Kidney (tissue), 14 donors: ENCODE measurements around the gene KCNIP3. TPM values are rescaled to one million over a fixed set of nuclear protein-coding genes. Genes with fewer than 3 reads are reported as not detected.

Experiments used
- DNase-seq, 5 donors: peaks; one replicate each; pipeline ENCODE4 v3.0.0-alpha.2; 2013 to 2020
- FAIRE-seq: peaks from 2 replicates; lab custom pipeline; 2012; peaks lifted over from hg19 to GRCh38; lab: Jason Lieb, UNC
- H3K27ac ChIP-seq, 2 donors: one replicate each; pipeline ENCODE4 v1.7.0; 2013; ENCODE audit warnings: low read depth in 2 of 2, low read length in 2 of 2, inconsistent platforms in 1 of 2
- H3K27me3 ChIP-seq: one replicate; pipeline ENCODE4 v1.7.1; 2013; ENCODE audit warnings: low read length, inconsistent platforms; ENCODE audit not compliant: control insufficient read depth, insufficient read depth
- H3K36me3 ChIP-seq, 3 donors: one replicate each; pipeline versions ENCODE4 v1.7.0 to v1.7.1; 2013; ENCODE audit warnings: low read length in 3 of 3, control low read depth in 1 of 3, inconsistent platforms in 1 of 3; ENCODE audit not compliant: insufficient read depth in 3 of 3, control insufficient read depth in 2 of 3
- H3K4me1 ChIP-seq, 3 donors: one replicate each; pipeline versions ENCODE4 v1.7.0 to v1.7.1; 2013; ENCODE audit warnings: low read length in 3 of 3, inconsistent platforms in 1 of 3, low read depth in 1 of 3; ENCODE audit not compliant: control insufficient read depth in 2 of 3, insufficient read depth in 2 of 3
- H3K4me3 ChIP-seq, 3 donors: one replicate each; pipeline versions ENCODE4 v1.7.0 to v1.8.1; 2013; ENCODE audit warnings: low read length in 3 of 3, control low read depth in 1 of 3, inconsistent platforms in 1 of 3
- H3K9ac ChIP-seq, 3 donors: one replicate each; pipeline versions ENCODE4 v1.7.0 to v1.7.1; 2013; ENCODE audit warnings: low read length in 3 of 3, control low read depth in 1 of 3, inconsistent platforms in 1 of 3
- H3K9me3 ChIP-seq, 3 donors: one replicate each; pipeline versions ENCODE4 v1.7.0 to v1.7.1; 2013; ENCODE audit warnings: low read length in 3 of 3, control low read depth in 1 of 3, inconsistent platforms in 1 of 3; ENCODE audit not compliant: control insufficient read depth in 2 of 3, insufficient read depth in 1 of 3
- intact Hi-C: fragments of 100-400 bp; cut with DNase I; formaldehyde crosslinking; loops from one replicate; pipeline ENCODE4 v1.11.1; 2022
- polyA plus RNA-seq: library from polyadenylated mRNA; stranded (reverse); fragments of 350-450 nt; fragmentation: Illumina TruSeq; extraction: RNeasy Lipid Tissue Mini Kit (QIAGEN cat#74804); gene quantifications from one replicate; pipeline ENCODE4 v1.2.3, GENCODE V29; 2014; ENCODE audit warnings: low read depth, low replicate concordance; ENCODE audit not compliant: insufficient read depth
- total RNA-seq: library from RNA; stranded (reverse); fragmentation: NEBNext Ultra II Directional; extraction: Animal tissue kit (Norgen Biotek cat#: 25700); gene quantifications from one replicate; pipeline ENCODE4 v1.2.1, GENCODE V29; 2021
- TF ChIP-seq, protein P1 (sequence below): IDR thresholded peaks from 3 replicates; pipeline ENCODE4 v1.5.1; 2012; ENCODE audit warnings: mild to moderate bottlenecking, moderate library complexity, borderline replicate concordance; ENCODE audit not compliant: insufficient read depth; ENCODE audit errors: extremely low read depth
- donor health status: control.
- donor health status: control.
- donor health status: control.
- donor health status: control.
- donor health status: control.
- donor health status: DM: yes; HTN: yes; CAD: no.
- donor health status: Normal renal cell carcinoma (clear cell type).

Gene KCNIP3
- total and polyA plus RNA-seq, 2 donors from 2014 or later: 14.8 to 27.6 TPM

DNA sequence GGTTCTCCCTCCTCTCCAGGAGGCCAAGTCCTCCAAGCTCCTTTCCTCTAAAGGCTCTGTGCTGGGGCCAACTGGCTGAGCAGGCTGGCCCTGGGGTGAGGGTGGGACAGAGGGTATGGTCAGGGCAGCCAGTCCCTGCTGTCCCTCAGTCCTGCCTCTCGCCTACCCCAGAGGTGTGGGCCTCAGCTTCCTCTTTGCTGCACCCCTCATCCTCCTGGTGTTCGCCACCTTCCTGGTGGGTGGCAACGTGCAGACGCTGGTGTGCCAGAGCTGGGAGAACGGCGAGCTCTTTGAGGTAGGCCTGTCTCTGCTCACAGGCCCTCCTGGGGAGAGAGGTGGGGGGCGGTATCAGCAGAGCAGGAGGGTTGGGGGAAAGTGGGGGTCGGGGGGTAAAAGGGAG lies 16.1 kb upstream of the KCNIP3 start:
- H3K4me3 ChIP-seq: no peak overlapping the region
- no peaks in the 10 kb centered on the region for H3K9me3 ChIP-seq
- no peak overlapping the region for H3K27ac ChIP-seq
- TF ChIP-seq, protein P1, sequence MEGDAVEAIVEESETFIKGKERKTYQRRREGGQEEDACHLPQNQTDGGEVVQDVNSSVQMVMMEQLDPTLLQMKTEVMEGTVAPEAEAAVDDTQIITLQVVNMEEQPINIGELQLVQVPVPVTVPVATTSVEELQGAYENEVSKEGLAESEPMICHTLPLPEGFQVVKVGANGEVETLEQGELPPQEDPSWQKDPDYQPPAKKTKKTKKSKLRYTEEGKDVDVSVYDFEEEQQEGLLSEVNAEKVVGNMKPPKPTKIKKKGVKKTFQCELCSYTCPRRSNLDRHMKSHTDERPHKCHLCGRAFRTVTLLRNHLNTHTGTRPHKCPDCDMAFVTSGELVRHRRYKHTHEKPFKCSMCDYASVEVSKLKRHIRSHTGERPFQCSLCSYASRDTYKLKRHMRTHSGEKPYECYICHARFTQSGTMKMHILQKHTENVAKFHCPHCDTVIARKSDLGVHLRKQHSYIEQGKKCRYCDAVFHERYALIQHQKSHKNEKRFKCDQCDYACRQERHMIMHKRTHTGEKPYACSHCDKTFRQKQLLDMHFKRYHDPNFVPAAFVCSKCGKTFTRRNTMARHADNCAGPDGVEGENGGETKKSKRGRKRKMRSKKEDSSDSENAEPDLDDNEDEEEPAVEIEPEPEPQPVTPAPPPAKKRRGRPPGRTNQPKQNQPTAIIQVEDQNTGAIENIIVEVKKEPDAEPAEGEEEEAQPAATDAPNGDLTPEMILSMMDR: no peak
- H3K36me3 ChIP-seq: peaks cover 0 to 8% (median 0%) of the 10 kb centered on the region in 3 donors
- peaks cover 0 to 9% (median 0%) of the 10 kb centered on the region in 3 donors for H3K4me1 ChIP-seq
- intact Hi-C loops: no loop called here
- no peak overlapping the region for H3K9ac ChIP-seq
- DNase-seq (peak in 1 of 5 donors; percentile 45), FAIRE-seq (no peak)
- no peaks in the 10 kb centered on the region for H3K27me3 ChIP-seq

DNA sequence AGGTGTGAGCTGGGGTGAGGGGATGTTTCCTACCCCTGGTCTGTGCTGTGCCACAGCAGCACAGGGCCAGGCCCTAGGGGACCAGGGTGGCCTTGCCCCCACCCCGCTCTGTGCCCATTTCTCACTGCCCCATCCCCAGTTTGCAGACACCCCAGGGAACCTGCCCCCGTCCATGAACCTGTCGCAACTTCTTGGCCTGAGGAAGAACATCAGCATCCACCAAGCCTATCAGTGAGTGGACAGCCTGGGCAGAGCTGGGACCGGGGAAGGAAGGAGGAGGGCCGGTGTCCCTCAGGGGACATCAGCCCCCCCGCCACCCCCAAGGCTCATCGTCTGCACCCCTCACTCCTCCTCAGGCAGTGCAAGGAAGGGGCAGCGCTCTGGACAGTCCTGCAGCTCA lies 15.4 kb upstream of the KCNIP3 start:
- FAIRE-seq (no peak), DNase-seq (peak in 1 of 5 donors; percentile 53)
- intact Hi-C loops: no loop called here
- TF ChIP-seq, protein P1: no peak
- no peaks in the 10 kb centered on the region for H3K27me3 ChIP-seq
- no peak overlapping the region for H3K9ac ChIP-seq
- H3K36me3 ChIP-seq: peaks cover 0 to 8% (median 0%) of the 10 kb centered on the region in 3 donors
- H3K4me1 ChIP-seq: peaks cover 0 to 9% (median 0%) of the 10 kb centered on the region in 3 donors
- H3K27ac ChIP-seq: no peak overlapping the region
- H3K9me3 ChIP-seq: no peaks in the 10 kb centered on the region
- no peak overlapping the region for H3K4me3 ChIP-seq

DNA sequence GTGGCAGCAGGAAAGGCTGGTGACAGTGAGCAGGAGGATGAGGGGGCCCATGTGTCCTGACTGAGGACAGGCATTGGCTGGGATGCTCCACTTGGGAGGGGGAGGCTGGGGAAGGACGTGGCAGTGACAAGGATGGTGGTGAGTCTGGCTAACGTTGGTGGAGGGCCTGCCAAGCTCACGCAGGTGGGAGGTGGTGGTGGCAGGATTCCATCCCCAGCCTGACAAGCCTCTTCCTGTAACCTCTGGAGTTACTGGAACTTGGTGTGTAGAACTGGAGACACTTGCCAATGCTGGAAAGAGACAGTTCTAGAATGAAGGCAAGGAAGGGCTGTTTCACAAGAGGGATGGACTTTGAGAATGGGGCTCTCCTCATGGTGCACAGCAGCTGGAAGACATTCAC lies 14.7 kb upstream of the KCNIP3 start:
- Histone ChIP-seq H3K9me3 (no peaks in the 10 kb centered on the region), H3K36me3 (peaks cover 0 to 8% (median 0%) of the 10 kb centered on the region in 3 donors), H3K4me1 (peaks cover 0 to 5% (median 0%) of the 10 kb centered on the region in 3 donors), H3K9ac (no peak overlapping the region), H3K4me3 (no peak overlapping the region), H3K27ac (no peak overlapping the region), H3K27me3 (no peaks in the 10 kb centered on the region)
- FAIRE-seq: no peak
- TF ChIP-seq, protein P1: no peak
- peak in 1 of 5 donors; percentile 28 for DNase-seq
- intact Hi-C loops: no loop called here

DNA sequence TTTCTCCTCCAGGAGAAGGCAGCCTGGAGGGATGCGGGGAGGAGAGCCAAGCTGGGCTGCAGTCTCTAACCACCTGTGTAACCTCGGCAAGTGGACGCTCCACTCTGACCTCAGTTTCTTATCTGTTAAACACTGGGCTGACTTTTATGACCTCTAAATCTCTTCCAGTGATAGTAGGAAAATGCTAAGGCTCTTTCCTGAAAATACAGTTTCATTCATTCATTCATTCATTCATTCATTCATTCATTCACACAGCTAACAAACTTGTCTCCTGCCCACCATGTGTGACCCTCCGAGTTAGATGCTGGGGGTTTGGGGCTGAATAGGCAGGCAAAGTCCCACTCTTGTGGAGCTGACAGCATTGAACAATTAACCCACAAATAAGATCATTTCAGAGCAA lies 13.6 kb upstream of the KCNIP3 start:
- Histone ChIP-seq H3K4me3 (no peak overlapping the region), H3K27me3 (no peaks in the 10 kb centered on the region)
- FAIRE-seq: no peak

More for the DNA sequence above, 13.6 kb upstream of the KCNIP3 start:
- no peak for DNase-seq
- Histone ChIP-seq H3K9ac (no peak overlapping the region), H3K9me3 (no peaks in the 10 kb centered on the region), H3K4me1 (no peaks in the 10 kb centered on the region), H3K27ac (no peak overlapping the region), H3K36me3 (peaks cover 0 to 4% (median 0%) of the 10 kb centered on the region in 3 donors)
- TF ChIP-seq, protein P1: no peak
- intact Hi-C loops: no loop called here
